ENCODE results near the gene EMC1. TPM values are rescaled to one million over a fixed set of nuclear protein-coding genes. Genes with fewer than 3 reads are reported as not detected.
"Not testable (repeated sequence)": the region's sequence is repeated elsewhere in the genome, so short reads cannot be mapped to it uniquely, and the experiment has no call there.

EMC1 gene
- total RNA-seq, 5 donors from 2014 or later (not counting 1 experiment from before 2014, with no cell fraction given), result 31.5 to 38.0 (median 33.8) TPM

DNA sequence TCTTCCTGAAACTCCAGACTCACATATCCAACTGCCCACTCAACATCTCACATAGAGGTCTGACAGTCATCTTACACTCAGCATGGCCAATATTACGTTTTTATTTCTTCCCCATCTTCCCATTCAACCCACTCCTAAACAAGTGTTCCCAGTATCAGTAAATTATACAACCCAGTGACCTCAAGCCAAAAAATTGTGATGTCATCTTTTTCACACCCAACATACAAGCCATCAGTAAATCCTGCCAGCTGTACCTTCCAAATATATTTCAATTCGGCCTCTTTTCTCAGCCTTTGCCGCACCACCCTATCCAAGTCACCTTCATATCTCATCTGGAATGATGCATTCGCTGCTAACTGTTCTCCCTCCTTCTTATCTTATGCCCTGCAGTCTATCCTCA lies 60.9 kb downstream of the EMC1 start:
- H3K4me1 Mint-ChIP-seq, result no peaks in the 10 kb centered on the region
- ATAC-seq (replicated peaks in 1 of 4), result no peak
- H3K27me3 ChIP-seq (replicated peaks in 1 of 2; ENCODE audit: control insufficient read depth in 2 of 2, extremely low read depth in 1 of 2, insufficient read depth in 2 of 2, low read length in 1 of 2), result no peaks in the 10 kb centered on the region
- WGBS (ENCODE audit: insufficient coverage), result 94% methylated on average over 4 of the region's 4 CpGs
- H3K27ac Mint-ChIP-seq, result no peak overlapping the region
- no peaks in the 10 kb centered on the region for H3K9me3 ChIP-seq
- ChIA-PET POLR2A (interaction anchor here in 1 of 2 donors (0.6 kb wide), 1 partner anchor 18 kb away, joined by 5 read pairs; no protein-coding TSS in a partner anchor), CTCF (no interaction called here)
- H3K9me3 Mint-ChIP-seq, result no peaks in the 10 kb centered on the region
- H3K4me1 ChIP-seq (ENCODE audit: control insufficient read depth in 1 of 2, extremely low read depth in 1 of 2, insufficient read depth in 2 of 2, low read length in 2 of 2), result no peaks in the 10 kb centered on the region
- H3K27me3 Mint-ChIP-seq, result no peaks in the 10 kb centered on the region
- H3K36me3 ChIP-seq (ENCODE audit: control insufficient read depth in 2 of 2, extremely low read depth in 1 of 2, insufficient read depth in 1 of 2, low read length in 1 of 2), result peaks cover 21 to 83% of the 10 kb centered on the region in 2 donors
- H3K36me3 Mint-ChIP-seq, result peaks cover 69% of the 10 kb centered on the region
- no peak for DNase-seq
- no peak overlapping the region for H3K4me3 ChIP-seq (ENCODE audit: control insufficient read depth in 1 of 2, extremely low read depth in 1 of 2, low read length in 1 of 2)
- H3K4me3 Mint-ChIP-seq, result no peak overlapping the region
- no peak overlapping the region for H3K27ac ChIP-seq (ENCODE audit: low read length)

DNA sequence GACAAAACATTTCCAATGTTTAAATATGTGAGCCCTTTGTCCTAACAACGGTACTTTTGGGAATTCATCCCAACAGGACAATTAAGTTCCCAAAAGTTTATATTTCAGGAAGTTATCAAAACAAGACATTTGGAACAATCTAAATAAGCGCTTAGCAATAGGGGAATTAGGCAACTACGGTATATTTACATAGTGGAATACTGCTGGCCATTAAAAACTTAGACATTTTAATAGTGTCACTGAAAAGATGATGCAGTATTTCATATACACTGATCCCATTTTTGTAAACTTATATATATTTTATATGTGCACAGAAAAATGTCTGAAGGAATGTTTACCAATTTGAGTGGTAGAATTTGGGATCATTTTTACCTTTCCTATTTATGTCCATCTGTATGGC lies 62.1 kb downstream of the EMC1 start:
- Mint-ChIP-seq H3K9me3 (no peaks in the 10 kb centered on the region), H3K4me1 (no peaks in the 10 kb centered on the region), H3K4me3 (no peak overlapping the region), H3K27me3 (no peaks in the 10 kb centered on the region), H3K27ac (no peak overlapping the region), H3K36me3 (peaks cover 76% of the 10 kb centered on the region)
- peaks cover 25 to 86% of the 10 kb centered on the region in 2 donors for H3K36me3 ChIP-seq (ENCODE audit: control insufficient read depth in 2 of 2, extremely low read depth in 1 of 2, insufficient read depth in 1 of 2, low read length in 1 of 2)
- POLR2A ChIA-PET, result no interaction called here
- CTCF ChIA-PET, result no interaction called here
- WGBS (ENCODE audit: insufficient coverage), result no CpG with 5 or more reads among the region's 3 CpGs
- ATAC-seq (replicated peaks in 1 of 4) (no peak), DNase-seq (no peak)
- H3K27ac ChIP-seq (ENCODE audit: low read length), result no peak overlapping the region
- no peaks in the 10 kb centered on the region for H3K9me3 ChIP-seq
- H3K4me1 ChIP-seq (ENCODE audit: control insufficient read depth in 1 of 2, extremely low read depth in 1 of 2, insufficient read depth in 2 of 2, low read length in 2 of 2), result no peaks in the 10 kb centered on the region
- H3K4me3 ChIP-seq (ENCODE audit: control insufficient read depth in 1 of 2, extremely low read depth in 1 of 2, low read length in 1 of 2), result no peak overlapping the region
- no peaks in the 10 kb centered on the region for H3K27me3 ChIP-seq (replicated peaks in 1 of 2; ENCODE audit: control insufficient read depth in 2 of 2, extremely low read depth in 1 of 2, insufficient read depth in 2 of 2, low read length in 1 of 2)

GRCh38 chr1:19187852-19188251 lies 63.5 kb downstream of the EMC1 start:
- Mint-ChIP-seq H3K4me3 (no peak overlapping the region), H3K36me3 (peaks cover 74% of the 10 kb centered on the region), H3K9me3 (no peaks in the 10 kb centered on the region), H3K27ac (no peak overlapping the region), H3K4me1 (no peaks in the 10 kb centered on the region), H3K27me3 (no peaks in the 10 kb centered on the region)
- ATAC-seq (replicated peaks in 1 of 4), result no peak
- H3K9me3 ChIP-seq, result no peaks in the 10 kb centered on the region
- H3K36me3 ChIP-seq (ENCODE audit: control insufficient read depth in 2 of 2, extremely low read depth in 1 of 2, insufficient read depth in 1 of 2, low read length in 1 of 2), result peaks cover 28 to 82% of the 10 kb centered on the region in 2 donors
- H3K4me1 ChIP-seq (ENCODE audit: control insufficient read depth in 1 of 2, extremely low read depth in 1 of 2, insufficient read depth in 2 of 2, low read length in 2 of 2), result no peaks in the 10 kb centered on the region
- CTCF ChIA-PET, result no interaction called here
- no peak for DNase-seq
- H3K4me3 ChIP-seq (ENCODE audit: control insufficient read depth in 1 of 2, extremely low read depth in 1 of 2, low read length in 1 of 2), result no peak overlapping the region
- POLR2A ChIA-PET, result no interaction called here
- no peaks in the 10 kb centered on the region for H3K27me3 ChIP-seq (replicated peaks in 1 of 2; ENCODE audit: control insufficient read depth in 2 of 2, extremely low read depth in 1 of 2, insufficient read depth in 2 of 2, low read length in 1 of 2)
- H3K27ac ChIP-seq (ENCODE audit: low read length), result no peak overlapping the region

DNA sequence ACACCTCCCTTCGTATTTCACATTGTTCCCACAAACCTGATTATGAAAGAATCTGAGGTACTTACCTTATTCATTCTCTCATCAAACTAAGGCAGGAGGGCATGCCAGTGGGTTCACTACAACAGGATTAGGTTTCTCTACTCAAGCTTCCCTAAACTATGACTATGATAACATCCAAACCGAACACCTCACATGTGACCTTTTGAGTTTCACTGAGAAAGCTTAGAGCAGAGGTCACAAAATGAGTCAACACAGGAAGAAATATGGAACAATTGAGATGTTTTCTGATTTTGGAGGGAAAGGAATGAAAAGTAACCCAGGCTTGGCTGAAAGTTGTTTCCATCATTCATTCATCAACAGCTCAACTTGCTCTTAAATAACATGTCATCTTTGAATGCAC lies 65.3 kb downstream of the EMC1 start:
- Mint-ChIP-seq H3K27ac (no peak overlapping the region), H3K27me3 (no peaks in the 10 kb centered on the region), H3K36me3 (peaks cover 78% of the 10 kb centered on the region), H3K9me3 (no peaks in the 10 kb centered on the region), H3K4me3 (no peak overlapping the region), H3K4me1 (peaks cover 3 to 7% (median 5%) of the 10 kb centered on the region in 3 donors)
- Histone ChIP-seq H3K4me3 (ENCODE audit: control insufficient read depth in 1 of 2, extremely low read depth in 1 of 2, low read length in 1 of 2) (no peak overlapping the region), H3K9me3 (no peaks in the 10 kb centered on the region), H3K4me1 (ENCODE audit: control insufficient read depth in 1 of 2, extremely low read depth in 1 of 2, insufficient read depth in 2 of 2, low read length in 2 of 2) (no peaks in the 10 kb centered on the region), H3K36me3 (ENCODE audit: control insufficient read depth in 2 of 2, extremely low read depth in 1 of 2, insufficient read depth in 1 of 2, low read length in 1 of 2) (peaks cover 28 to 81% of the 10 kb centered on the region in 2 donors), H3K27ac (ENCODE audit: low read length) (no peak overlapping the region), H3K27me3 (replicated peaks in 1 of 2; ENCODE audit: control insufficient read depth in 2 of 2, extremely low read depth in 1 of 2, insufficient read depth in 2 of 2, low read length in 1 of 2) (no peaks in the 10 kb centered on the region)
- ChIA-PET CTCF (no interaction called here), POLR2A (no interaction called here)
- WGBS (ENCODE audit: insufficient coverage), result 80% methylated on average over 1 of the region's 2 CpGs
- no peak for DNase-seq
- ATAC-seq (replicated peaks in 1 of 4), result no peak

DNA sequence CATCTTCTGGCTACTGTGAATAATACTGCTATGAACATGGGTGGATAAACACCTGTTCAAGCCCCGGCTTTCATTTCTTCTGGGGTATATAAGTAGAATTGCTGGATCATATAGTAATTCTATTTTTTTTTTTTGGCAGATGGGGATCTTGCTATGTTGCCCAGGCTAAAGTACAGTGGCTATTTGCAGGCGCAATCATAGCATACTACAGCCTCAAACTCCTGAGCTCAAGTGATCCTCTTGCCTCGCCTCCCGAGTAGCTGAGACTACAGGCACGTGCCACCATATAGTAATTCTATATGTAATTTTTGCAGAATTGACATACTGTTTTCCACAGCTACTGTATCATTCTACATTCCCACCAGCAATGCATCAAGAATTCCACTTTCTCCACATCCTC lies 69.1 kb downstream of the EMC1 start:
- H3K36me3 ChIP-seq (ENCODE audit: control insufficient read depth in 2 of 2, extremely low read depth in 1 of 2, insufficient read depth in 1 of 2, low read length in 1 of 2), result peaks cover 9 to 77% of the 10 kb centered on the region in 2 donors

DNA sequence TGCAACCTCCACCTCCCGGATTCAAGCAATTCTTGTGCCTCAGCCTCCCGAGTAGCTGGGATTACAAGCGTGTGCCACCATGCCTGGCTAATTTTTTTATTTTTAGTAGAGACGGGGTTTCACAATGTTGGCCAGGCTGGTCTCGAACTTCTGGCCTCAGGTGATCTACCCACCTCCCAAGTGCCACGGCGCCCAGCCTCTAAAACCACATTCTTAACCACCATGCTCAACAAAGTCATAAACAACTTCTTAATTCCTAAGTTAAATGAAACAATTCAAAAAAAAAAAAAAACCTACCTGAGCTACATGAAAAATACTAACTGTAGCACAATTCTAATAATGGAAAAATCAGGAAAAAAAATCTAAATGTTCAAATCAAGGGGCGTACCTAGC lies 71.1 kb downstream of the EMC1 start:
- not testable (repeated sequence) for H3K9me3 ChIP-seq; H3K4me3 ChIP-seq (ENCODE audit: control insufficient read depth in 1 of 2, extremely low read depth in 1 of 2, low read length in 1 of 2); ATAC-seq (replicated peaks in 1 of 4); H3K27me3 ChIP-seq (replicated peaks in 1 of 2; ENCODE audit: control insufficient read depth in 2 of 2, extremely low read depth in 1 of 2, insufficient read depth in 2 of 2, low read length in 1 of 2); H3K9me3 Mint-ChIP-seq; H3K27me3 Mint-ChIP-seq
- POLR2A ChIA-PET, result interaction anchor here (0.6 to 0.7 kb wide), 3 partner anchors 14 to 64 kb away, joined by 3 to 4 read pairs (median 3); no protein-coding TSS in a partner anchor
- Mint-ChIP-seq H3K27ac (peak overlapping the region; percentile 84 to 90), H3K4me1 (peaks cover 27 to 28% (median 27%) of the 10 kb centered on the region in 3 donors), H3K4me3 (peak overlapping the region in 2 of 3 donors; percentile 24 to 34), H3K36me3 (peaks cover 72% of the 10 kb centered on the region)
- WGBS (ENCODE audit: insufficient coverage), result 46% methylated on average over 3 of the region's 8 CpGs
- CTCF ChIA-PET, result interaction anchor here (0.6 to 1.7 kb wide), 9 partner anchors 15 to 739 kb away, joined by 3 to 11 read pairs (median 3); no protein-coding TSS in a partner anchor
- peak in 1 of 35 experiments; percentile 6 for DNase-seq
- Histone ChIP-seq H3K36me3 (ENCODE audit: control insufficient read depth in 2 of 2, extremely low read depth in 1 of 2, insufficient read depth in 1 of 2, low read length in 1 of 2) (peaks cover 9 to 78% of the 10 kb centered on the region in 2 donors), H3K27ac (ENCODE audit: low read length) (peak overlapping the region; percentile 41), H3K4me1 (ENCODE audit: control insufficient read depth in 1 of 2, extremely low read depth in 1 of 2, insufficient read depth in 2 of 2, low read length in 2 of 2) (peaks cover 9 to 10% of the 10 kb centered on the region in 2 experiments)

More for the DNA sequence above, 69.1 kb downstream of the EMC1 start:
- Histone ChIP-seq H3K27me3 (replicated peaks in 1 of 2; ENCODE audit: control insufficient read depth in 2 of 2, extremely low read depth in 1 of 2, insufficient read depth in 2 of 2, low read length in 1 of 2) (no peaks in the 10 kb centered on the region), H3K4me3 (ENCODE audit: control insufficient read depth in 1 of 2, extremely low read depth in 1 of 2, low read length in 1 of 2) (no peak overlapping the region), H3K4me1 (ENCODE audit: control insufficient read depth in 1 of 2, extremely low read depth in 1 of 2, insufficient read depth in 2 of 2, low read length in 2 of 2) (peaks cover 9 to 10% of the 10 kb centered on the region in 2 experiments), H3K27ac (ENCODE audit: low read length) (no peak overlapping the region), H3K9me3 (no peaks in the 10 kb centered on the region)
- Mint-ChIP-seq H3K36me3 (peaks cover 71% of the 10 kb centered on the region), H3K9me3 (no peaks in the 10 kb centered on the region), H3K4me3 (no peak overlapping the region), H3K4me1 (peaks cover 27 to 28% (median 27%) of the 10 kb centered on the region in 3 donors), H3K27me3 (no peaks in the 10 kb centered on the region), H3K27ac (peak overlapping the region in 1 of 2 donors; percentile 2)
- ChIA-PET CTCF (interaction anchor here in 1 of 2 donors (0.7 kb wide), 1 partner anchor 9 kb away, joined by 3 read pairs; no protein-coding TSS in a partner anchor), POLR2A (interaction anchor here in 1 of 2 donors (0.7 kb wide), 1 partner anchor 92 kb away, joined by 4 read pairs; no protein-coding TSS in a partner anchor)
- WGBS (ENCODE audit: insufficient coverage), result 100% methylated on average over 1 of the region's 5 CpGs
- no peak for DNase-seq
- ATAC-seq (replicated peaks in 1 of 4), result no peak

All from T-cell (primary cell).